ENCODE measurements around the gene C20orf144. TPM values are rescaled to one million over a fixed set of nuclear protein-coding genes. Genes with fewer than 3 reads are reported as not detected.

C20orf144 gene
- total and polyA plus RNA-seq, 4 donors = not detected

DNA sequence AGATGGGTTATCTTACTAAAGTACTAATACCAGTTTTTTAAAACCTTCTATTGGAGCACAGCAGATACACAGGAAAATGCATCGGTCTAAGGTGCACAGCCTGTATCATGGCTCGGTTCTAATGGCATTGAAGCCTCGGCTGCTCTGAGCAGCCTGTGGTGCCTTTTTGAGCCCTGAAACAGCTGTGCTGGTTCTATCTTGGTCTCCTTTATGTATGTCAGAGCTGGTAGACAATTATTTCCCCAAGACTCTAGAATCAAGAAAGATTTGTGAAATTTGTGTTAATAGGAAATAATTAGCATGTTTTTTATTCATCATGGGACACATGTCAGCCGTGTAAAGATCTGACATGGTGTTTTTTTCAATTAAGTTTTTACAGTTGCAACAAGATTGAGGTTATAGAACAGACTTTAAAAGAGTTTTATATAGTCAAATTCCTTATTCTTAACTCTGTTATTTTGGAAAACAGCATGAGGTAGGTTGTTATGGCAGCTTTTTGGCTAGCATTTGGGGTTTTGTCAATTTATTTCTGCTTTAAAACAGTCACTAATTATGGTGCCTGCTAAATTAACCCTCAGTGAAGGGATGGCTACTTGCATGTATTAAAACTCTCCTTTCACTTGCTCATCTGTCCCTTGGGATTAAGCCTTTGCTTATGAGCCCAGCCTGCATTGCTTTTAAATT lies 40.3 kb upstream of the C20orf144 start (continued):
- TF ChIP-seq, protein P1, sequence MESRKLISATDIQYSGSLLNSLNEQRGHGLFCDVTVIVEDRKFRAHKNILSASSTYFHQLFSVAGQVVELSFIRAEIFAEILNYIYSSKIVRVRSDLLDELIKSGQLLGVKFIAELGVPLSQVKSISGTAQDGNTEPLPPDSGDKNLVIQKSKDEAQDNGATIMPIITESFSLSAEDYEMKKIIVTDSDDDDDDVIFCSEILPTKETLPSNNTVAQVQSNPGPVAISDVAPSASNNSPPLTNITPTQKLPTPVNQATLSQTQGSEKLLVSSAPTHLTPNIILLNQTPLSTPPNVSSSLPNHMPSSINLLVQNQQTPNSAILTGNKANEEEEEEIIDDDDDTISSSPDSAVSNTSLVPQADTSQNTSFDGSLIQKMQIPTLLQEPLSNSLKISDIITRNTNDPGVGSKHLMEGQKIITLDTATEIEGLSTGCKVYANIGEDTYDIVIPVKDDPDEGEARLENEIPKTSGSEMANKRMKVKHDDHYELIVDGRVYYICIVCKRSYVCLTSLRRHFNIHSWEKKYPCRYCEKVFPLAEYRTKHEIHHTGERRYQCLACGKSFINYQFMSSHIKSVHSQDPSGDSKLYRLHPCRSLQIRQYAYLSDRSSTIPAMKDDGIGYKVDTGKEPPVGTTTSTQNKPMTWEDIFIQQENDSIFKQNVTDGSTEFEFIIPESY (IDR thresholded peaks at IDR 0.05) = no peak
- no peak for TF ChIP-seq RAD21 (IDR thresholded peaks at IDR 0.05)
- no peak for TF ChIP-seq JUND (IDR thresholded peaks at IDR 0.05)
- no peak for TF ChIP-seq SP1 (IDR thresholded peaks at IDR 0.05)
- TF ChIP-seq RXRA (IDR thresholded peaks at IDR 0.05) = no peak

DNA sequence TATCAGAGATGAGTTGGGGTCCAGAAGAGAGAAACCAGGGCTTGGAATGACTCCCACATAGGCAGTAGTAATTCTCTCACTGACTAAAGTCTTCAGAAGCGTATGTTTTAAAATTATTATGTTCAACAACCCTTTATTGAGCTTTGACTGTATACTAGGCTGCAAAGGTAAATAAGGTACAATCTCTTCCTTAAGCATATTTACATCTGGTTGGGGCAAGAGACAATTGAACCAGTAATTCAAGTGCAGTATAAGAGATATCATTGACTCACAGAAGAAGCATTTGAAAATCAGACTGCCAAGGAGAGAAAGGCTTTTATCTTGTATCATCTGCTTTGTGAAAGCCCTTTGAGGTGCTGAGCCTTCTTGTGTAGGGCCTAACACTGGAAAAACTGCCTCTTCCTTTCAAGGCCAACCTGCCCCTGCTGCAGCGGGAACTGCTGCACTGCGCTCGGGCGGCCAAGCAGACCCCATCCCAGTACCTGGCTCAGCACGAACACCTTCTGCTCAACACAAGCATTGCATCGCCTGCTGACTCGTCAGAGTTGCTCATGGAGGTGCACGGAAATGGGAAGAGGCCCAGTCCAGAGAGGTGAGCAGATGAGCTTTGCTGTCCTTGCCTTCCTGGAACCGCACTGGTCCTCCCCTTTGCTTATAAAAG lies 39.3 kb upstream of the C20orf144 start:
- no peaks in the 10 kb centered on the region for H3K27me3 ChIP-seq (ENCODE audit: control insufficient read depth in 4 of 4, insufficient read depth in 4 of 4, low read length in 3 of 4)
- H3K9ac ChIP-seq (ENCODE audit: low read depth in 1 of 2, low read length in 2 of 2) = no peak overlapping the region
- no peak overlapping the region for H3K4me3 ChIP-seq (ENCODE audit: low read depth in 1 of 3, low read length in 3 of 3)
- no peaks in the 10 kb centered on the region for H3K4me1 ChIP-seq (ENCODE audit: control insufficient read depth in 4 of 4, insufficient read depth in 4 of 4, low read length in 3 of 4)
- no peak overlapping the region for H3K27ac ChIP-seq (ENCODE audit: low read depth in 1 of 2, low read length in 2 of 2)
- DNase-seq (ENCODE audit: low spot score) = no peak
- WGBS = 97% methylated on average over 10 of the region's 10 CpGs
- H3K9me3 ChIP-seq (ENCODE audit: control insufficient read depth in 4 of 4, low read length in 3 of 4) = no peaks in the 10 kb centered on the region
- H3K36me3 ChIP-seq (ENCODE audit: control insufficient read depth in 4 of 4, insufficient read depth in 3 of 4, low read depth in 1 of 4, low read length in 3 of 4) = peaks cover 2 to 35% (median 13%) of the 10 kb centered on the region in 4 donors
- TF ChIP-seq JUND (IDR thresholded peaks at IDR 0.05) (no peak), EGR1 (IDR thresholded peaks at IDR 0.05; ENCODE audit: low read depth in 2 of 2) (no peak), RAD21 (IDR thresholded peaks at IDR 0.05) (no peak), FOXA1 (IDR thresholded peaks at IDR 0.05) (no peak), SP1 (IDR thresholded peaks at IDR 0.05) (no peak), HNF4A (conservative IDR thresholded peaks at IDR 0.05) (no peak), HNF4G (IDR thresholded peaks at IDR 0.05) (no peak), NR2F2 (IDR thresholded peaks at IDR 0.05) (no peak), FOXA2 (IDR thresholded peaks at IDR 0.05) (no peak), RXRA (IDR thresholded peaks at IDR 0.05) (no peak)
- TF ChIP-seq, protein P1 (IDR thresholded peaks at IDR 0.05) = no peak
- TF ChIP-seq, protein P2, sequence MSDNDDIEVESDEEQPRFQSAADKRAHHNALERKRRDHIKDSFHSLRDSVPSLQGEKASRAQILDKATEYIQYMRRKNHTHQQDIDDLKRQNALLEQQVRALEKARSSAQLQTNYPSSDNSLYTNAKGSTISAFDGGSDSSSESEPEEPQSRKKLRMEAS (IDR thresholded peaks at IDR 0.05) = no peak
- TF ChIP-seq, protein P3, sequence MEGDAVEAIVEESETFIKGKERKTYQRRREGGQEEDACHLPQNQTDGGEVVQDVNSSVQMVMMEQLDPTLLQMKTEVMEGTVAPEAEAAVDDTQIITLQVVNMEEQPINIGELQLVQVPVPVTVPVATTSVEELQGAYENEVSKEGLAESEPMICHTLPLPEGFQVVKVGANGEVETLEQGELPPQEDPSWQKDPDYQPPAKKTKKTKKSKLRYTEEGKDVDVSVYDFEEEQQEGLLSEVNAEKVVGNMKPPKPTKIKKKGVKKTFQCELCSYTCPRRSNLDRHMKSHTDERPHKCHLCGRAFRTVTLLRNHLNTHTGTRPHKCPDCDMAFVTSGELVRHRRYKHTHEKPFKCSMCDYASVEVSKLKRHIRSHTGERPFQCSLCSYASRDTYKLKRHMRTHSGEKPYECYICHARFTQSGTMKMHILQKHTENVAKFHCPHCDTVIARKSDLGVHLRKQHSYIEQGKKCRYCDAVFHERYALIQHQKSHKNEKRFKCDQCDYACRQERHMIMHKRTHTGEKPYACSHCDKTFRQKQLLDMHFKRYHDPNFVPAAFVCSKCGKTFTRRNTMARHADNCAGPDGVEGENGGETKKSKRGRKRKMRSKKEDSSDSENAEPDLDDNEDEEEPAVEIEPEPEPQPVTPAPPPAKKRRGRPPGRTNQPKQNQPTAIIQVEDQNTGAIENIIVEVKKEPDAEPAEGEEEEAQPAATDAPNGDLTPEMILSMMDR (IDR thresholded peaks at IDR 0.05; ENCODE audit: low read depth, low read length, missing input control) = no peak
- TF ChIP-seq, protein P4, sequence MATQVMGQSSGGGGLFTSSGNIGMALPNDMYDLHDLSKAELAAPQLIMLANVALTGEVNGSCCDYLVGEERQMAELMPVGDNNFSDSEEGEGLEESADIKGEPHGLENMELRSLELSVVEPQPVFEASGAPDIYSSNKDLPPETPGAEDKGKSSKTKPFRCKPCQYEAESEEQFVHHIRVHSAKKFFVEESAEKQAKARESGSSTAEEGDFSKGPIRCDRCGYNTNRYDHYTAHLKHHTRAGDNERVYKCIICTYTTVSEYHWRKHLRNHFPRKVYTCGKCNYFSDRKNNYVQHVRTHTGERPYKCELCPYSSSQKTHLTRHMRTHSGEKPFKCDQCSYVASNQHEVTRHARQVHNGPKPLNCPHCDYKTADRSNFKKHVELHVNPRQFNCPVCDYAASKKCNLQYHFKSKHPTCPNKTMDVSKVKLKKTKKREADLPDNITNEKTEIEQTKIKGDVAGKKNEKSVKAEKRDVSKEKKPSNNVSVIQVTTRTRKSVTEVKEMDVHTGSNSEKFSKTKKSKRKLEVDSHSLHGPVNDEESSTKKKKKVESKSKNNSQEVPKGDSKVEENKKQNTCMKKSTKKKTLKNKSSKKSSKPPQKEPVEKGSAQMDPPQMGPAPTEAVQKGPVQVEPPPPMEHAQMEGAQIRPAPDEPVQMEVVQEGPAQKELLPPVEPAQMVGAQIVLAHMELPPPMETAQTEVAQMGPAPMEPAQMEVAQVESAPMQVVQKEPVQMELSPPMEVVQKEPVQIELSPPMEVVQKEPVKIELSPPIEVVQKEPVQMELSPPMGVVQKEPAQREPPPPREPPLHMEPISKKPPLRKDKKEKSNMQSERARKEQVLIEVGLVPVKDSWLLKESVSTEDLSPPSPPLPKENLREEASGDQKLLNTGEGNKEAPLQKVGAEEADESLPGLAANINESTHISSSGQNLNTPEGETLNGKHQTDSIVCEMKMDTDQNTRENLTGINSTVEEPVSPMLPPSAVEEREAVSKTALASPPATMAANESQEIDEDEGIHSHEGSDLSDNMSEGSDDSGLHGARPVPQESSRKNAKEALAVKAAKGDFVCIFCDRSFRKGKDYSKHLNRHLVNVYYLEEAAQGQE (IDR thresholded peaks at IDR 0.05) = no peak
